Stimulated activated CD8-positive, alpha-beta memory T cell treated with anti-CD3 and anti-CD28 coated beads, Interleukin-12 subunit alpha, Interleukin-12 subunit beta, amount 100 ng/mL, for 1 hour (primary cell): ENCODE measurements around the gene LRRC27.
A peak's percentile ranks its signal among the peaks of the same experiment; 100 is the strongest.

ENCODE experiments used
- DNase-seq: peaks from one replicate; pipeline ENCODE4 v3.0.0-alpha.2; 2020; ENCODE audit warnings: low read depth

LRRC27 gene

DNA sequence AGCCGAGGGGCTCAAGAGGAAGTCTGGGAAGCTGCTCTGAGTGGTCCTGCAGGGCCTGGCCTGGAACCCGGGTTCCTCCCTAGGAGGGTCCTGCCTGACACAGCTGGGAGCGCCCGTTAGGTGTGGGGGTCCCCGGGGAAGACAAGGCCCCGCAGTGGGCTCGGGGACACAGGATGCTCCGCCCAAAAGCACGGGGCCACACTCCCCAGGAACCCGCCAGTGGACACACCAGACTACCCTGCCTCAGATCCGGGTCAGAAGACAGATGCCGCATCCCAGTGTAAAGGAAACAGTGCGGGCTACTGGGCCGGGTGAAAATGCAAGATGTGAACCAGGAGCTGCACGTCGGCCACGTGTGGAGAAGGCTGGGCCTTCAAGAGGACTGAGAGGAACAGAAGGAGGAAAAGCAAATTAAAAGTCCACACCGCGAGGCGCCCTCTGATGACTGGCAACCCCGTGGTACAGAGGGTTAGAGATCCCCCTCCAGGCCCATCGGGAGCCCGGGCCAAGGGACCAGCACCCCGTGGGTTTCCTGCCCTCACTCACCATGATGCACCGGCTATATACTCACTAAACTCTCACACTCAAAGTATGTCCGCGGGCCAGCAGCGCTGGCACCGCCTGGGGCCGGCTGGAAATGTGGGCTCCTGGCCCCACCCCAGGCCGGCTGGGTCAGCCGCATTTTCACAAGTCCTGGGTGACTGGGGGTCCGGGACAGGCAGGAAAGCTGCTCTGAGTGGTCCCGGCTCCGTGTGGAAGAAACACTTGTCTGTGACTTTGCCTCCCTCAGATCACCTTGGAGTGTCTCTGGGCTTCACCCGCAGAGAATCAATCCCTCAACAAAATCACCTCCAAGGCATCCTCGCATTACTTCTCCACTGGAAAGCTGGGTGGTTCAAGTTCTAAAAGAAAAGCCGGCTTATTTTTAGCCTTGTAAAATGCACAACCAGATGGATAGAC lies 30.3 kb upstream of the LRRC27 start:
- no peak for DNase-seq

DNA sequence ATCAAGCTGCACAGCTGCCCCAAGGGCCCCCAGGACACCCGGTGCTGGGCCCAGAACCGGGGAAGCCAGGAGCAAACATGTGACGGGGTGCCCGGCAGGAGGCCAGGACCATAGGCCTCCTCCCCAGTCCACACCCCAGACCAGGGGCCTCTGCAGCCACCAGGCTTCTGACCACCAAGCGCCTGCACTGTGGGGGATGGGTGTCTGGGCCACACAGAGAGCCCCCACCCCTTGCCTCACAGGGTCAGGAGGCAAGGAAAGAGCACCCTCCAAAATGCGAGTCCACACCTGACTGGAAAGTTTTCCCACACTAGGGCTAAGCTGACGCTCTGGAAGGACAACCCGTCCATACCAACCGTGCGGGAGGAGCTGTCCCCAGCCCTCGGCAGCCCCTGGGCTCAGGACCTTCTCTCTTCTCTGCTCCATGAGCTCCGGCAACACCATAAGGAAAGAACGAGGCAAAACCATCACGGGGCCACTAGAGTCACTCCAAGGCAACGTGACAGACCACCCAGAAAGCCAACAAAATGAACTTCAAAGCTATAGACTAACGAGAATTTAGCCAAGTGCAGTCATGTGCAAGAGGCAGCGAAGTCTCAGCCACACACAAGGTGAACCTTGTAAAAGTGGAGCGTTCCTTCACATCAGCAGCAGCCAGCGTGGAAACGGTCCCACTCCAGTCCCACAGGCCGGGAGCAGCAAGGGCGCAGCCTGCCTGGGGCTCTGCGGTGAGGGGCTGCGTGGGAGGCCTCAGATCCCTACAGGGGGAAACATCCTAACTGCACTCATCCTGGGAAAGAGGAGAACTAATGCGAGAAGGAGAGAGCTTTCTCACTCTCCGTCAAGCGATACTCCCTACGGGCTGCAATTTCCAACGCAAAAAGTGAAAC lies 29.3 kb upstream of the LRRC27 start:
- no peak for DNase-seq

GRCh38 chr10:132303361-132304115 lies 28.5 kb upstream of the LRRC27 start:
- no peak for DNase-seq

- no peak for DNase-seq
These were observed 27.1 kb upstream of the LRRC27 start for GRCh38 chr10:132304756-132305509.

- no peak for DNase-seq
These were observed 26.2 kb upstream of the LRRC27 start for GRCh38 chr10:132305654-132306342.

- DNase-seq, result no peak
These were observed 25.7 kb upstream of the LRRC27 start for GRCh38 chr10:132306343-132306685.

- DNase-seq, result no peak
These were observed 24.9 kb upstream of the LRRC27 start for GRCh38 chr10:132306864-132307751.

- peak; percentile 86 for DNase-seq
These were observed 24.0 kb upstream of the LRRC27 start, which contains the start of gene STK32C for GRCh38 chr10:132307823-132308586. Gene STK32C, minus strand, starts transcription at chr10:132307950. Its CDS starts 117 bp downstream, at chr10:132307833.

DNA sequence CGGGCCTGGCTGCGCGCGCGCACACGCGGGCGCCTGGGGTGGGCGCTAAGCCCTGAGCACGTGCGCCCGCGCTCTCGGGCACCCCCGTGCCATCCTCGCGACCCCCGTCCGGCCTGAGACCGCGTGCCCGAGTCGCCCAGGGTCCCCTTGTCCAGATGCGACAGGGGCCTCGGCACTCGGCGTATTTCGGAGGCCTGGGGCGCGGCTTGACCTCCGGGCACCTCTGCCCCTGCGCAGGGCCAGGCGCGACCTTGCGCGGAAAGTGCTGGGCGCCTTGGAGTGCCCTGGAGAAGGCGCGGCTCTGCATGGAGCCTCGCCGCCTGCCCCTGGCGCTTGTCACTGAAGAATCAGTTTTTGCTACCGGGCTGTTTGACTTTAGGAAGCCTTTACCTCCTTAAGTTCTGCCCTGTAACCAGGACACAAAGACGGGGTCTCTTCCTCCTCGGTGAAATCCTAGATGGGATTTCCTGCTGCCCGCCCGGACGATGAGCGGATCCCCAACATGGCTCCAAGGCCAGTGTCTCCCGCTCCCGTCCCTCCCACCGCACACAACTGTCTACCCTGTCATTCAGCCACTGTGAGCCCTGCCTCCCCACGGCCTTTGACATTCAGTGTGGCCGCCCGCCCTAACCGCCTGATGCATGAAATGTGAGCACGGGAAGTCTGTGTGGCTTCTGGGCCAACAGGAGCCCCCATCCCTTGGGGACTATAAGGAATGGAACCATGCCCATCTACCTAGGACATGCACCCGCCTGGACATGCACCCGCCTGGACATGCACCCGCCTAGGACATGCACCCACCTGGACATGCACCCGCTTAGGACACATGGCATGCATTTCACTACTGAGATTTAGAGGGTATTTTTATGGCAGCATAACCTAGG lies 23.2 kb upstream of the LRRC27 start:
- DNase-seq, result no peak

DNA sequence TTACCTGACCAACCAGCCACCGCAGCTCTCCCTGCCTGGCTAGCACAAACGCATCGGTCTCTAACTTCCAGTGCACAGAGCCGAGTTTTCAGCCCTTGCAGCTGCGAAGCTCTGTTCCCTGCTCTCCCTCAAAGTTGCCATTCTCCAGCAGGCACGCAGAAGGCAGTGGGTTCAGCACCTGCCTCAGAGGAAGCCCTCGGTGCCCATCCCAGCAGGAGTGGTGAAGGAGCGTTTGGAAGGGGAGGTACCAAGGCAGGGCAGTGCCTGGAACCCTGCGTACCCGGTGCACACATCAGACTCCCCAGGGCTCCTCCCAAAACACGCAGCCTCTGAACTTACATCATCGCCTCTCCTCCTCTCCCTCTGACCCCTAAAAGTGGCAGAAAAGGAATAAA lies 22.5 kb upstream of the LRRC27 start:
- DNase-seq, result no peak

GRCh38 chr10:132309879-132310591 lies 22.0 kb upstream of the LRRC27 start:
- DNase-seq, result no peak

GRCh38 chr10:132310701-132311337 lies 21.2 kb upstream of the LRRC27 start:
- no peak for DNase-seq

DNA sequence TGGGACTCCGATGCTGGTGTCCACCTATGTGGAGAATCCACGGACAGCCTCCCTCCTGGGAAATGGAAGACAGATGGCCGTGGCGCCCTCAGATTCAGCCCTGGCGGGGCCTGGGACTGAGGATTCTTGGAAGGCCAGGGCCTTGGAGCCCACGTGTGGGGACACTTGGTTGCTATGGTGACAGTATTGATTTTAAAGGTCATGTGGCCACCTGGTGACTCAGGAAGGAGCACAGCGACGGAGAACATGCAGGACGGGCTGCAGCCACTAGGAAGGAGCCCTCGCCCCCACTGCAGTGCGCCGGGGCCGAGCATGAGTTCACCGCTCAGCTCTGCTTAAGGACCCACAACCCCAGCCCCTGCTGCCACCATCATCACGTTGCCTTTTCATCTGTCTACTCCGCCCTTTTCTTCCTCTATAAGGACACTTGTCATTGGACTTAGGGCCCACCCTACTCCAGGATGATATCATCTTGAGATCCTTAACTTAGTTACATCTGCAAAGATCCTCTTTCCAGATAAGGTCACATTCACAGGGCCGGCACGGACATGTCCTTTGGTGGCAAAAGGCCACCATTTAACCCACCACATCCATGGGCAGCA lies 20.6 kb upstream of the LRRC27 start:
- DNase-seq, result no peak

- DNase-seq, result no peak
These were observed 18.7 kb upstream of the LRRC27 start for GRCh38 chr10:132313305-132313704.

- DNase-seq, result no peak
These were observed 18.1 kb upstream of the LRRC27 start for GRCh38 chr10:132313865-132314264.

GRCh38 chr10:132314336-132314735 lies 17.7 kb upstream of the LRRC27 start:
- no peak for DNase-seq
